GM12865 (cell line): Measurements from ENCODE around the gene TMPRSS7.
A peak's percentile ranks its signal among the peaks of the same experiment; 100 is the strongest.
"Not testable (repeated sequence)": the region's sequence is repeated elsewhere in the genome, so short reads cannot be mapped to it uniquely, and the experiment has no call there.

Source experiments
- DNase-seq: peaks from one replicate; pipeline ENCODE4 v3.0.0; 2010; ENCODE audit warnings: low read depth
- H3K4me3 ChIP-seq: 2 replicates; pipeline ENCODE4 v1.5.1; 2011; ENCODE audit warnings: mild to moderate bottlenecking, low read depth, low read length, control low read depth
- CTCF ChIP-seq: IDR thresholded peaks from 2 replicates; pipeline ENCODE4 v1.5.1; 2011; ENCODE audit warnings: low read length, control low read depth, low read depth, inconsistent platforms; ENCODE audit not compliant: insufficient read depth; ENCODE audit errors: missing control alignments

The TMPRSS7 gene

GRCh38 chr3:112027826-112028225, 6.7 kb upstream of the TMPRSS7 start:
- no peak for TF ChIP-seq CTCF
- DNase-seq, result no peak
- no peak overlapping the region for H3K4me3 ChIP-seq

GRCh38 chr3:112030901-112031300, 3.6 kb upstream of the TMPRSS7 start:
- TF ChIP-seq CTCF, result no peak
- no peak for DNase-seq
- H3K4me3 ChIP-seq, result no peak overlapping the region

GRCh38 chr3:112032098-112032731, 2.3 kb upstream of the TMPRSS7 start:
- no peak for TF ChIP-seq CTCF
- H3K4me3 ChIP-seq, result no peak overlapping the region
- no peak for DNase-seq

GRCh38 chr3:112035241-112035640, 705 bp downstream of the TMPRSS7 start:
- TF ChIP-seq CTCF, result no peak
- no peak overlapping the region for H3K4me3 ChIP-seq
- DNase-seq, result no peak

DNA sequence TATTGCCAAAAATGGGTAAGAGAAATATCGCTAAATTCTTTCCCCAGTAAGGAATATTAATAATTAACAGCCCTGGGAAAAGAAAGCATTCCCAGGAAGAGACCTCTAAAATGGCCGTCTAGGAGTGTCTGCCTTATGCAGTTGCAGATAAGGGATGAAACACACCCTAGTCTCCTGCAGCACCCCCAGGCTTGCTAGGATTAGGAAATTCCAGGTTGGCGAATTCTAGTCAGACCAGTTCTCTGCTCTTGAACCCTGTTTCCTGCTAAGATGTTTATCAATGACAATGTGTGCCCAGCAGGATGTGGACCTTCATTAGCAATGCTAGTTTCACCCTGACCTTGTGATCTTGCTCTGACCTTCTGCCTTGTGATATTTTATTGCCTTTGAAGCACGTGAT, 2.7 kb downstream of the TMPRSS7 start:
- DNase-seq, H3K4me3 ChIP-seq: not testable (repeated sequence)

- TF ChIP-seq CTCF, result no peak
- no peak overlapping the region for H3K4me3 ChIP-seq
- peak; percentile 17 for DNase-seq
Measured at GRCh38 chr3:112038863-112039262, 4.3 kb downstream of the TMPRSS7 start.

GRCh38 chr3:112041321-112041720, 6.8 kb downstream of the TMPRSS7 start:
- no peak for DNase-seq
- no peak overlapping the region for H3K4me3 ChIP-seq
- no peak for TF ChIP-seq CTCF
